Neural cell (in vitro differentiated cells): ENCODE measurements around the gene GMDS. TPM values are rescaled to one million over a fixed set of nuclear protein-coding genes. Genes with fewer than 3 reads are reported as not detected.

ENCODE experiments used
- H2AFZ ChIP-seq: fragments of 200-600, 300-800 bp; sonication (generic), shearing (Covaris generic); 2 replicates; pipeline ENCODE4 v1.6.0; 2014; ENCODE audit warnings: low read depth, mild to moderate bottlenecking, antibody characterized with exemption, low read length, moderate library complexity
- H3F3A ChIP-seq: fragments of 200-600 bp; shearing (Covaris generic); 2 replicates; pipeline ENCODE4 v1.6.1; 2016; ENCODE audit warnings: mild to moderate bottlenecking, moderate library complexity, mixed read lengths, antibody characterized with exemption, low read length; ENCODE audit not compliant: insufficient read depth, poor library complexity, severe bottlenecking
- H3K27ac ChIP-seq: fragments of 200-600, 300-800 bp; sonication (generic), shearing (Covaris generic); 2 replicates; pipeline ENCODE4 v1.5.1; 2014; ENCODE audit warnings: mild to moderate bottlenecking, low read length, moderate library complexity
- H3K27me3 ChIP-seq: fragments of 300-800, 200-600 bp; sonication (generic), shearing (Covaris generic); 2 replicates; pipeline ENCODE4 v1.6.0; 2014; ENCODE audit warnings: mild to moderate bottlenecking, low read depth, low read length, moderate library complexity; ENCODE audit not compliant: insufficient read depth
- H3K36me3 ChIP-seq: fragments of 300-800, 200-600 bp; sonication (generic), shearing (Covaris generic); 2 replicates; pipeline ENCODE4 v1.5.1; 2014; ENCODE audit warnings: mild to moderate bottlenecking, antibody characterized with exemption, low read length, moderate library complexity; ENCODE audit not compliant: insufficient read depth
- H3K4me2 ChIP-seq: fragments of 300-800, 200-600 bp; sonication (generic), shearing (Covaris generic); 2 replicates; pipeline ENCODE4 v1.6.0; 2014; ENCODE audit warnings: mild to moderate bottlenecking, low read length
- H3K4me3 ChIP-seq: fragments of 300-800, 200-600 bp; sonication (generic), shearing (Covaris generic); 2 replicates; pipeline ENCODE4 v1.5.1; 2014; ENCODE audit warnings: mild to moderate bottlenecking, low read length, moderate library complexity
- H3K79me2 ChIP-seq: fragments of 200-600 bp; shearing (Covaris generic); replicated peaks from 2 replicates; pipeline ENCODE4 v1.6.0; 2014; ENCODE audit warnings: mild to moderate bottlenecking, low read length, moderate library complexity; ENCODE audit not compliant: insufficient read depth
- H3K9ac ChIP-seq: fragments of 300-800, 200-600 bp; sonication (generic), shearing (Covaris generic); 2 replicates; pipeline ENCODE4 v1.6.1; 2016; ENCODE audit warnings: mild to moderate bottlenecking, low read length, mixed read lengths
- H3K9me2 ChIP-seq: fragments of 200-600 bp; shearing (Covaris generic); 2 replicates; pipeline ENCODE4 v1.6.1; 2016; ENCODE audit warnings: mild to moderate bottlenecking, low read length, mixed read lengths; ENCODE audit not compliant: insufficient read depth
- H3K9me3 ChIP-seq: fragments of 200-600, 300-800 bp; sonication (generic), shearing (Covaris generic); 2 replicates; pipeline ENCODE4 v1.6.1; 2016; ENCODE audit warnings: mild to moderate bottlenecking, mixed run types, low read length, moderate library complexity, mixed read lengths
- H4K20me1 ChIP-seq: fragments of 200-600 bp; shearing (Covaris generic); 2 replicates; pipeline ENCODE4 v1.6.1; 2016; ENCODE audit warnings: mild to moderate bottlenecking, mixed run types; ENCODE audit not compliant: insufficient read depth
- EP300 ChIP-seq: fragments of 450-650 bp; conservative IDR thresholded peaks from 2 replicates; pipeline ENCODE4 v1.6.1; 2014; ENCODE audit warnings: antibody characterized with exemption, mild to moderate bottlenecking, moderate library complexity; ENCODE audit not compliant: poor library complexity, severe bottlenecking
- EZH2 ChIP-seq: fragments of 200-600, 300-800 bp; shearing (Covaris generic), sonication (generic); IDR thresholded peaks from 2 replicates; pipeline ENCODE4 v1.6.1; 2014; ENCODE audit warnings: antibody characterized with exemption, low read length, borderline replicate concordance, mild to moderate bottlenecking; ENCODE audit not compliant: insufficient read depth, poor library complexity, severe bottlenecking
- MXI1 ChIP-seq: fragments of 450-650 bp; conservative IDR thresholded peaks from 2 replicates; pipeline ENCODE4 v1.6.1; 2014; ENCODE audit warnings: antibody characterized with exemption, mild to moderate bottlenecking; ENCODE audit not compliant: poor library complexity, severe bottlenecking
- POLR2AphosphoS5 ChIP-seq: IDR thresholded peaks from 2 replicates; pipeline ENCODE4 v1.6.1; 2012
- RAD21 ChIP-seq: fragments of 450-650 bp; conservative IDR thresholded peaks from 2 replicates; pipeline ENCODE4 v1.6.1; 2014; ENCODE audit warnings: antibody characterized with exemption, mild to moderate bottlenecking, moderate library complexity
- REST ChIP-seq: IDR thresholded peaks from 2 replicates; pipeline ENCODE4 v1.6.1; 2012; ENCODE audit warnings: borderline replicate concordance
- SMC3 ChIP-seq: fragments of 450-650 bp; conservative IDR thresholded peaks from 2 replicates; pipeline ENCODE4 v1.6.1; 2014; ENCODE audit warnings: antibody characterized with exemption, mild to moderate bottlenecking, moderate library complexity; ENCODE audit not compliant: poor library complexity
- TAF1 ChIP-seq: IDR thresholded peaks from 2 replicates; pipeline ENCODE4 v1.6.1; 2012; ENCODE audit warnings: low read depth
- polyA plus RNA-seq: library from polyadenylated mRNA; depleted of rRNA; stranded (reverse); fragments of >200 nt; gene quantifications from 2 replicates; pipeline ENCODE4 v1.2.3, GENCODE V29; 2014
- TF ChIP-seq, protein P1 (sequence below): fragments of 450-650 bp; IDR thresholded peaks from 2 replicates; pipeline ENCODE4 v1.5.1; 2014; ENCODE audit warnings: antibody characterized with exemption, mild to moderate bottlenecking, moderate library complexity; ENCODE audit not compliant: poor library complexity, severe bottlenecking

The GMDS gene
- polyA plus RNA-seq, 1 donor from 2014 or later, result 11.4 TPM

- Histone ChIP-seq H3K27ac (no peak overlapping the region), H3K27me3 (no peaks in the 10 kb centered on the region)
Observed at GRCh38 chr6:1966713-1967112, 278.7 kb downstream of the GMDS start.

GRCh38 chr6:1965596-1966224 lies 279.7 kb downstream of the GMDS start:
- Histone ChIP-seq H3K79me2 (no peaks in the 10 kb centered on the region), H3K4me2 (no peak overlapping the region), H3K9me3 (no peaks in the 10 kb centered on the region), H3K27ac (no peak overlapping the region), H3F3A (no peaks in the 10 kb centered on the region), H4K20me1 (no peaks in the 10 kb centered on the region), H3K9ac (no peak overlapping the region), H3K36me3 (no peaks in the 10 kb centered on the region), H2AFZ (no peak overlapping the region), H3K4me3 (no peak overlapping the region), H3K9me2 (no peaks in the 10 kb centered on the region), H3K27me3 (no peaks in the 10 kb centered on the region)
- TF ChIP-seq TAF1 (no peak), MXI1 (no peak), RAD21 (no peak), EZH2 (no peak), POLR2AphosphoS5 (no peak), SMC3 (no peak), REST (no peak)

More at GRCh38 chr6:1966713-1967112, 278.7 kb downstream of the GMDS start:
- Histone ChIP-seq H3K36me3 (no peaks in the 10 kb centered on the region), H2AFZ (no peak overlapping the region), H3F3A (no peaks in the 10 kb centered on the region), H3K9ac (no peak overlapping the region), H3K79me2 (no peaks in the 10 kb centered on the region), H4K20me1 (no peaks in the 10 kb centered on the region), H3K9me3 (no peaks in the 10 kb centered on the region), H3K9me2 (no peaks in the 10 kb centered on the region), H3K4me3 (no peak overlapping the region), H3K4me2 (no peak overlapping the region)
- TF ChIP-seq POLR2AphosphoS5, result no peak
- no peak for TF ChIP-seq SMC3
- no peak for TF ChIP-seq EZH2
- TF ChIP-seq, protein P1, sequence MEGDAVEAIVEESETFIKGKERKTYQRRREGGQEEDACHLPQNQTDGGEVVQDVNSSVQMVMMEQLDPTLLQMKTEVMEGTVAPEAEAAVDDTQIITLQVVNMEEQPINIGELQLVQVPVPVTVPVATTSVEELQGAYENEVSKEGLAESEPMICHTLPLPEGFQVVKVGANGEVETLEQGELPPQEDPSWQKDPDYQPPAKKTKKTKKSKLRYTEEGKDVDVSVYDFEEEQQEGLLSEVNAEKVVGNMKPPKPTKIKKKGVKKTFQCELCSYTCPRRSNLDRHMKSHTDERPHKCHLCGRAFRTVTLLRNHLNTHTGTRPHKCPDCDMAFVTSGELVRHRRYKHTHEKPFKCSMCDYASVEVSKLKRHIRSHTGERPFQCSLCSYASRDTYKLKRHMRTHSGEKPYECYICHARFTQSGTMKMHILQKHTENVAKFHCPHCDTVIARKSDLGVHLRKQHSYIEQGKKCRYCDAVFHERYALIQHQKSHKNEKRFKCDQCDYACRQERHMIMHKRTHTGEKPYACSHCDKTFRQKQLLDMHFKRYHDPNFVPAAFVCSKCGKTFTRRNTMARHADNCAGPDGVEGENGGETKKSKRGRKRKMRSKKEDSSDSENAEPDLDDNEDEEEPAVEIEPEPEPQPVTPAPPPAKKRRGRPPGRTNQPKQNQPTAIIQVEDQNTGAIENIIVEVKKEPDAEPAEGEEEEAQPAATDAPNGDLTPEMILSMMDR, result no peak
- TF ChIP-seq EP300, result no peak
- TF ChIP-seq RAD21, result no peak
- no peak for TF ChIP-seq MXI1
- TF ChIP-seq TAF1, result no peak
